ENCODE results near the gene AIF1.

DNA sequence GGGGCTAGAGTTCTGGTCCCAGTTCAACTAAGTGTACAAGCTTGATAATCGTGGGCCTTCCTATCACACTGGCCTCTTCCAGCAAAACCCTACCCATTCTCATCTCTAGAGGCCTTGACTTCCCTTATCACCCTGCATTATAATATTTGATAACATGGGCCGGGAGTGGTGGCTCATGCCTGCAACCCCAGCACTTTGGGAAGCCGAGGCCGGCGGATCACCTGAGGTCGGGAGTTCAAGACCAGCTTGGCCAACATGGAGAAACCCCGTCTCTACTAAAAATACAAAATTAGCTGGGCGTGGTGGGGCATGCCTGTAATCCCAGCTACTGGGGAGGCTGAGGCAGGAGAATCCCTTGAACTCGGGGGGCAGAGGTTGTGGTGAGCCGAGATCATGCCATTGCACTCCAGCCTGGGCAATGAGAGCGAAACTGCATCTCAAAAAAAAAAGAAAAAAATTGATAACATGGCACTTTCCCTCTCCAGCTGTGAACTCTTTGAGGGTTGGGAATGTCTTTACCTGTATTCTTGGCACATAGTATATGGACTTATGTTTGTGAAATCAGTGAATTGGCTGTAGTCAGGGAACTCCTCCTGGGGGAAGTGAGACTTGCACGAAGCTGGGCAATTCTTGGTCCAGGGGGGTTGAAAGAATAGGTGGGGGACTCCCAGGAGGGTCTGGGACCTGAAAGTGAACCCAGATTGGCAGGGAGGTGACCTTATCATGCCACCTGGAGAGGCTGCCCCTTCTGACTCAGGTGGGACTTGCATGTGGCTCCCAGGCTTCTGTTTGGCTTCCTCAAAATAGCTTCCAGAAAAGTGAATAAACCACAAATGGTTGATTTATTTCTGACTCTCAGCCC, 46.5 kb downstream of the AIF1 start:
- no peak for TF ChIP-seq ZFP3 (CRISPR knock-in tag; IDR thresholded peaks at IDR 0.05)
- no peak for TF ChIP-seq CSRNP3 (CRISPR knock-in tag; IDR thresholded peaks at IDR 0.05)
- TF ChIP-seq POU6F1 (CRISPR knock-in tag; IDR thresholded peaks at IDR 0.05; ENCODE audit: borderline replicate concordance, low read depth), result no peak
- no peak for TF ChIP-seq RARB (CRISPR knock-in tag; IDR thresholded peaks at IDR 0.05)
- TF ChIP-seq ZC3H10 (CRISPR knock-in tag; IDR thresholded peaks at IDR 0.05), result no peak
- TF ChIP-seq OSR1 (CRISPR knock-in tag; IDR thresholded peaks at IDR 0.05), result no peak
- no peak for TF ChIP-seq ZNF70 (CRISPR knock-in tag; IDR thresholded peaks at IDR 0.05)
- TF ChIP-seq TCF4 (CRISPR knock-in tag; IDR thresholded peaks at IDR 0.05; ENCODE audit: borderline replicate concordance), result no peak
- TF ChIP-seq ZFP30 (CRISPR knock-in tag; IDR thresholded peaks at IDR 0.05), result no peak

Data from SK-N-SH treated with all-trans-retinoic acid at 6 μM for 48 hours (cell line).